NOMO-1 treated with dmso at 0.1 percent for 144 hours (cell line): ENCODE data around the gene KLHL11.
"Not testable (repeated sequence)": the region's sequence is repeated elsewhere in the genome, so short reads cannot be mapped to it uniquely, and the experiment has no call there.

ENCODE experiments used
- DNase-seq: peaks from one replicate; lab custom pipeline; 2025; ENCODE audit not compliant: unreplicated experiment; lab: John Stamatoyannopoulos, UW

The KLHL11 gene

GRCh38 chr17:41888332-41888965 is 23.2 kb upstream of the KLHL11 start:
- DNase-seq, result no peak

GRCh38 chr17:41885733-41886132 is 20.5 kb upstream of the KLHL11 start:
- DNase-seq, result no peak

- DNase-seq, result no peak
Measured at GRCh38 chr17:41882756-41883155, 17.5 kb upstream of the KLHL11 start.

GRCh38 chr17:41880130-41880529 is 14.9 kb upstream of the KLHL11 start:
- no peak for DNase-seq

- DNase-seq, result not testable (repeated sequence)
Measured at GRCh38 chr17:41874293-41874670, 9.1 kb upstream of the KLHL11 start.

- DNase-seq, result no peak
Measured at GRCh38 chr17:41873559-41874292, 8.5 kb upstream of the KLHL11 start.

GRCh38 chr17:41871789-41872188 is 6.6 kb upstream of the KLHL11 start:
- no peak for DNase-seq

GRCh38 chr17:41870627-41871026 is 5.4 kb upstream of the KLHL11 start:
- DNase-seq, result no peak

GRCh38 chr17:41870097-41870496 is 4.9 kb upstream of the KLHL11 start:
- no peak for DNase-seq

- DNase-seq, result no peak
Measured at GRCh38 chr17:41869426-41869825, 4.2 kb upstream of the KLHL11 start.

GRCh38 chr17:41868568-41868967 is 3.3 kb upstream of the KLHL11 start:
- DNase-seq, result no peak

GRCh38 chr17:41865596-41865893 is 322 bp upstream of the KLHL11 start:
- no peak for DNase-seq

- DNase-seq, result no peak
Measured at GRCh38 chr17:41864498-41864835, 756 bp downstream of the KLHL11 start.

GRCh38 chr17:41863074-41863848 is 2.0 kb downstream of the KLHL11 start:
- no peak for DNase-seq

GRCh38 chr17:41860254-41860931 is 4.8 kb downstream of the KLHL11 start:
- no peak for DNase-seq

GRCh38 chr17:41851382-41851781 is 13.8 kb downstream of the KLHL11 start:
- DNase-seq, result not testable (repeated sequence)

- no peak for DNase-seq
Measured at GRCh38 chr17:41849251-41849990, 15.8 kb downstream of the KLHL11 start.

GRCh38 chr17:41848788-41849187 is 16.4 kb downstream of the KLHL11 start:
- no peak for DNase-seq

GRCh38 chr17:41844971-41845370 is 20.3 kb downstream of the KLHL11 start:
- DNase-seq, result no peak

- not testable (repeated sequence) for DNase-seq
Measured at GRCh38 chr17:41840781-41841180, 24.4 kb downstream of the KLHL11 start.

GRCh38 chr17:41839448-41839847 is 25.8 kb downstream of the KLHL11 start:
- not testable (repeated sequence) for DNase-seq
